ENCODE results near the gene MAP7D2. TPM values are rescaled to one million over a fixed set of nuclear protein-coding genes. Genes with fewer than 3 reads are reported as not detected.

Gene MAP7D2
- polyA plus RNA-seq, 4 donors: 2.0 to 4.2 (median 2.2) TPM

DNA sequence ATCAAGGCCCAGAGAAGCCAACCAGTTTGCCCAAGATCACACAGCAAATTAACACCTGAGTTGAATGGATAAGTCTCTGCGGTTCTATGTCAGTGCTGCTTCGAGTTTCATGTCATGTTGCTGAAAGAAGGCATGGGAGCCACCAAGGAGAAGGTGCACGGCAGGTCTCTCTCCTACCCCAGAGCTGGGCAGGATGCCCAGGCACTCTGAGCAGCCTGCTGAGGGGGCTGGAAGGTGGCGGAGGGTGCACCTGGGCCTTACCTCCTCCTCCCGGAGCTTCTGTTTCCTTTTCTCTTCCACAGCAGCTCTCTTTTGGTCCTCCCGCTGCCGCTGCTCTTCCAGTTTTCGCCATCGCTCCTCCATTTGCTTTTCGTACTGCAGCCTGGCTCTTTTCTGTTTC is 53.6 kb downstream of the MAP7D2 start:
- no peaks in the 10 kb centered on the region for H3K9me3 ChIP-seq (ENCODE audit: control insufficient read depth in 2 of 2, insufficient read depth in 1 of 2, low read depth in 1 of 2, low read length in 1 of 2)
- H3K4me1 ChIP-seq (ENCODE audit: control insufficient read depth in 3 of 3, insufficient read depth in 2 of 3, low read depth in 1 of 3, low read length in 2 of 3): no peaks in the 10 kb centered on the region
- H3K4me3 ChIP-seq (ENCODE audit: low read depth in 1 of 3, low read length in 3 of 3): no peak overlapping the region
- H3K27me3 ChIP-seq (ENCODE audit: control insufficient read depth in 3 of 3, insufficient read depth in 3 of 3, low read length in 3 of 3): no peaks in the 10 kb centered on the region
- H3K36me3 ChIP-seq (ENCODE audit: control insufficient read depth in 3 of 3, insufficient read depth in 2 of 3, low read depth in 1 of 3, low read length in 3 of 3): no peaks in the 10 kb centered on the region
- FAIRE-seq: no peak
- H3K27ac ChIP-seq (ENCODE audit: low read depth in 1 of 3, low read length in 2 of 3): no peak overlapping the region
- WGBS, 3 donors: 85 to 92% (median 90%) methylated on average over 9 to 10 of the region's 10 CpGs
- DNase-seq: no peak

DNA sequence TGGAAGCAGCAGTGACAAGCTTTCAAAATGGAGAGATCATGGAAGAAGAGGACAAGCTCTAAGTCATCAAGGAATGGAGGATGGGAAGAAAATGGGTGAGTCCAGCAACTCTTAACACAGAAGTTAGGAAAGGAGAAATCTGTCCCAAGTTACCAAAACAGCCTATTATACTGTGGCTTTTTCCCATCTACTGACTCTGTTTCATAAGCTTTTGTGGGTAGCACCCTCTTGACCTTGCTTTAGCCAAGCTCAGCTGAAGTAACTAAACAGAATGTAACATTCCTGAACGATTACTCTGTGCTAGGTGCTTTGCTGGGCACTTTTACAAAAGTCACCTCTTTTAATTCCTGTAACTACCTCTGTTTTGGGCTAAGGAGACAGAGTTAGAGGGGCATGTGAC is 54.9 kb downstream of the MAP7D2 start:
- Histone ChIP-seq H3K4me3 (ENCODE audit: low read depth in 1 of 3, low read length in 3 of 3) (no peak overlapping the region), H3K27ac (ENCODE audit: low read depth in 1 of 3, low read length in 2 of 3) (no peak overlapping the region), H3K27me3 (ENCODE audit: control insufficient read depth in 3 of 3, insufficient read depth in 3 of 3, low read length in 3 of 3) (no peaks in the 10 kb centered on the region), H3K9me3 (ENCODE audit: control insufficient read depth in 2 of 2, insufficient read depth in 1 of 2, low read depth in 1 of 2, low read length in 1 of 2) (no peaks in the 10 kb centered on the region), H3K36me3 (ENCODE audit: control insufficient read depth in 3 of 3, insufficient read depth in 2 of 3, low read depth in 1 of 3, low read length in 3 of 3) (no peaks in the 10 kb centered on the region), H3K4me1 (ENCODE audit: control insufficient read depth in 3 of 3, insufficient read depth in 2 of 3, low read depth in 1 of 3, low read length in 2 of 3) (no peaks in the 10 kb centered on the region)
- no peak for FAIRE-seq
- no peak for DNase-seq
- WGBS, 3 donors: 44 to 61% (median 58%) methylated on average over 1 of the region's 1 CpG

DNA sequence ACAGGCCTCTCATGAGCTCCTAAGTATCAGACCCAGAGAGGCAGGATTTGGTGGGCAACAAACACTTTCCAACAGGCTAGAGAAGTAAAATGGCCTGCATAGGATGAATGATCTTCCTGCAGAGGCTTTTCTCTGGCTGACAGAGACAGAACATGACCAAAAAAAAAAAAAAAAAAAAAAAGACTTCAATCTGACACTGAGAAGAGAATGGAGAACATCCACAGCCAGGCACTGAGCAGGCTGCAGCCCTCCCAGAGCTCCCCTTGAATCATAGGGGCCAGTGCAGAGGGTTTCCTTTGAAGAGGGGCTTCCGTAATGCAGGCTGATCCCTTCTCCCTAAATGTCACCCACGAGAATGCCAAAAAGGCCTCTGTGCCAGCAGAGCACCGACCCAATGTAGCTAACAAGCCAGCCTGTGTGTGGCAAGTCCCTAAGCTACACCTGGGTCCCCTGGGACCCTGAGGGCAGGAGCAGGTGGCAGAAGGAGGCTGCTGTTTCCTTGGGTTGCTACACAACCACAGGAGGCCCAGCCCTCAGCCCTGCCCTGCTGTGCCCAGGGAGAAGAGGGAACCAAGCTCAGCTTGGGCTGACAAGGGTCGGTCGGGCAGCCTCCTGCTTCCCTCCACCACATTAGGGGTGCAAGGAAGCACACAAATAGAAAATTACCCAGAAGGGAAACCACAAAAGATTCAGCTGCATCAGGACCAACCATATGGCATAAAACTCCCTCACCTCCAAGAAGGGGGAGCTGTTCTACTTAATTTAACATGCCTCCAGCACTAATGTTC is 55.6 kb downstream of the MAP7D2 start:
- Histone ChIP-seq H3K4me3 (ENCODE audit: low read depth in 1 of 3, low read length in 3 of 3) (no peak overlapping the region), H3K36me3 (ENCODE audit: control insufficient read depth in 3 of 3, insufficient read depth in 2 of 3, low read depth in 1 of 3, low read length in 3 of 3) (no peaks in the 10 kb centered on the region), H3K9me3 (ENCODE audit: control insufficient read depth in 2 of 2, insufficient read depth in 1 of 2, low read depth in 1 of 2, low read length in 1 of 2) (no peaks in the 10 kb centered on the region), H3K27ac (ENCODE audit: low read depth in 1 of 3, low read length in 2 of 3) (no peak overlapping the region), H3K27me3 (ENCODE audit: control insufficient read depth in 3 of 3, insufficient read depth in 3 of 3, low read length in 3 of 3) (no peaks in the 10 kb centered on the region), H3K4me1 (ENCODE audit: control insufficient read depth in 3 of 3, insufficient read depth in 2 of 3, low read depth in 1 of 3, low read length in 2 of 3) (no peaks in the 10 kb centered on the region)
- FAIRE-seq: no peak
- WGBS, 3 donors: 48 to 83% (median 67%) methylated on average over 5 of the region's 5 CpGs
- no peak for DNase-seq

DNA sequence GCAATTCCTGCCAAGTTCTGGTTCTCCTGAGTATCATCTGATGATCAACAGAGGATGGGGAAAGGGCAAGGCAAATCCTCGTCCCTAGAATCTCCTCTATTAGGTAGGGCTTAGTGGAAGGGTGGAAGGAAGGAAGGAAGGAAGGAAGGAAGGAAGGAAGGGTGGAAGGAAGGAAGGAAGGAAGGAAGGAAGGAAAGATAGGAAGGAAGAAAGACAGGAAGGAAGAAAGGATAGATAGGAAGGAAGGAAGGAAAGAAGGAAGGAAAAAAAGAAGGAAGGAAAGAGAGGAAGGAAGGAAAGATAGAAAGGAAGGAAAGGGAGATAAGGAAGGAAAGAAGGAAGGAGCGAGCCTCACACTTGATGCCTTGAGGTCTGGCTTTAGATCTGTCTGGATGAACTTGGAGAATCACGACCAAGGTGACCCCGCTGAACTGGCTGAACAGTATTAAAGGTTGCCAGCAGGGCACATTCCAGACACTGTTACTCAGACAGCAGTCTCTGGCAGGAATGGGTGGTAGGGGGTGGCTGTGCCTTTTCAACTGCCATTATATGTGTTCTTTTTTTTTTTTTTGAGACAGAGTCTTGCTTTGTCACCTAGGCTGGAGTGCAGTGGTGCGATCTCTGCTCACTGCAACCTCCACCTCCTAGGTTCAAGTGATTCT is 57.1 kb downstream of the MAP7D2 start:
- H3K27ac ChIP-seq (ENCODE audit: low read depth in 1 of 3, low read length in 2 of 3): no peak overlapping the region
- H3K9me3 ChIP-seq (ENCODE audit: control insufficient read depth in 2 of 2, insufficient read depth in 1 of 2, low read depth in 1 of 2, low read length in 1 of 2): no peaks in the 10 kb centered on the region
- H3K4me1 ChIP-seq (ENCODE audit: control insufficient read depth in 3 of 3, insufficient read depth in 2 of 3, low read depth in 1 of 3, low read length in 2 of 3): no peaks in the 10 kb centered on the region
- FAIRE-seq (no peak), DNase-seq (no peak)
- H3K36me3 ChIP-seq (ENCODE audit: control insufficient read depth in 3 of 3, insufficient read depth in 2 of 3, low read depth in 1 of 3, low read length in 3 of 3): no peaks in the 10 kb centered on the region
- H3K4me3 ChIP-seq (ENCODE audit: low read depth in 1 of 3, low read length in 3 of 3): no peak overlapping the region
- H3K27me3 ChIP-seq (ENCODE audit: control insufficient read depth in 3 of 3, insufficient read depth in 3 of 3, low read length in 3 of 3): no peaks in the 10 kb centered on the region
- WGBS, 3 donors: 71 to 92% (median 80%) methylated on average over 4 to 5 of the region's 5 CpGs

DNA sequence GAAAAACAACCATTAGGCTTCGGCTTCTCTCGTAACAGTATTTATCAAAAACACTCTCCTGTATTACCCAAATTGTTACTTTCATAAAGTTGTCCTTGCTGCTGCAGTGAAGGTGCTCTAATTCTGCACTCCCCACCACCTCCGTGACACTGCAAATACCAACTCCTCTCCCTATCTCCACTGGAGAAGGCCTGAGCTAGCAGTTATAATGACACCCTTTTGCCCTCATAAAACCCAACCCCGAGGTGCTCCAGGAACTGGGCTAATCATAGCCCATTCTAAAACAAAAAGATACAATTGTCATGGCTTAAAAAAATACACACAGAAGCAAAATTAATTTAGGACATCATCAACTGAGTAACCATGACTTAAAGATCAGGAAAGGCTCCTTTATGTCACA is 59.2 kb downstream of the MAP7D2 start:
- Histone ChIP-seq H3K4me1 (ENCODE audit: control insufficient read depth in 3 of 3, insufficient read depth in 2 of 3, low read depth in 1 of 3, low read length in 2 of 3) (no peaks in the 10 kb centered on the region), H3K27ac (ENCODE audit: low read depth in 1 of 3, low read length in 2 of 3) (no peak overlapping the region), H3K27me3 (ENCODE audit: control insufficient read depth in 3 of 3, insufficient read depth in 3 of 3, low read length in 3 of 3) (no peaks in the 10 kb centered on the region), H3K9me3 (ENCODE audit: control insufficient read depth in 2 of 2, insufficient read depth in 1 of 2, low read depth in 1 of 2, low read length in 1 of 2) (no peaks in the 10 kb centered on the region), H3K4me3 (ENCODE audit: low read depth in 1 of 3, low read length in 3 of 3) (no peak overlapping the region), H3K36me3 (ENCODE audit: control insufficient read depth in 3 of 3, insufficient read depth in 2 of 3, low read depth in 1 of 3, low read length in 3 of 3) (no peaks in the 10 kb centered on the region)
- DNase-seq (peak in 1 of 2 donors; percentile 6), FAIRE-seq (no peak)
- WGBS, 3 donors: 58 to 72% (median 69%) methylated on average over 4 of the region's 4 CpGs

DNA sequence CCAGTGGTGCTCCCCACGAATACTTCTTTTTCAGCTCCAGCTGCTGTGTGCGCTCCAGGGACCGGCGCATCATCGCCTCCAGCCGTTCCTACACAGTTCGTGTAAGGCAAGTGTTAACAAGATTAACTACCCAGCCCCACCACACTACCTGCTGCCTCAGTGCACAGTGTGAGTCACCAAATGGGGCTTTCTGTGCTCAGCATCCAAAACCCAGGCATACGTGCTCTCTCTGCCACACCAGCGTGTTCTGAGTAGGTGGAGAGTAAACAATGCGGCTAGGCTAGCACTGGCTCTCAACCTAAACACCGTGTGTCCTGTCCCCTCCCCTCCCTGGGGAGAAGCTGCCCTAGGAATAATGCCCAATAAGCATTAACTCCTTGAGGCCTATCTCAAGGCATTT is 60.0 kb downstream of the MAP7D2 start:
- H3K27ac ChIP-seq (ENCODE audit: low read depth in 1 of 3, low read length in 2 of 3): no peak overlapping the region
- H3K4me3 ChIP-seq (ENCODE audit: low read depth in 1 of 3, low read length in 3 of 3): no peak overlapping the region
- WGBS, 3 donors: 68 to 85% (median 73%) methylated on average over 11 of the region's 11 CpGs
- H3K27me3 ChIP-seq (ENCODE audit: control insufficient read depth in 3 of 3, insufficient read depth in 3 of 3, low read length in 3 of 3): no peaks in the 10 kb centered on the region
- no peak for DNase-seq
- H3K9me3 ChIP-seq (ENCODE audit: control insufficient read depth in 2 of 2, insufficient read depth in 1 of 2, low read depth in 1 of 2, low read length in 1 of 2): no peaks in the 10 kb centered on the region
- H3K36me3 ChIP-seq (ENCODE audit: control insufficient read depth in 3 of 3, insufficient read depth in 2 of 3, low read depth in 1 of 3, low read length in 3 of 3): no peaks in the 10 kb centered on the region
- FAIRE-seq: no peak
- H3K4me1 ChIP-seq (ENCODE audit: control insufficient read depth in 3 of 3, insufficient read depth in 2 of 3, low read depth in 1 of 3, low read length in 2 of 3): no peaks in the 10 kb centered on the region

DNA sequence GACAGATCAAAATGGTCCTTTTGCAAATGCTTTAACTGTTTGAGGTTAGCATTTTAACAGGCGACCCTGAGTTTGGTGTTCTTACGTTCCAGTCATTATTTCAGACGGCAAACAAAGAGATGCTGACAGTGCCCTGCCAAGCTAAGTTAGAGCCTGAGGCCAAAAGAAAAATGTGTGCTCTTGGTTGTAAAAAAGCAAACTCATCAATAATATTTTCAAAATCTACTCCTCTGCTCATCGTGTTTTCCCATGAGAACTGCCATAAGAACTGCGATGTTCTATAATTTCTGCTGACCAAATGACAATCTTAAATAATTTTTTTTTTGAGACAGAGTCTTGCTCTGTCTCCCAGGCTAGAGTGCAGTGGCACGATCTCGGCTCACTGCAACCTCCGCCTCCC is 63.2 kb downstream of the MAP7D2 start:
- no peak overlapping the region for H3K4me3 ChIP-seq (ENCODE audit: low read depth in 1 of 3, low read length in 3 of 3)
- H3K27me3 ChIP-seq (ENCODE audit: control insufficient read depth in 3 of 3, insufficient read depth in 3 of 3, low read length in 3 of 3): no peaks in the 10 kb centered on the region
- 89 to 96% (median 91%) methylated on average over 7 to 8 of the region's 8 CpGs for WGBS, 3 donors
- H3K9me3 ChIP-seq (ENCODE audit: control insufficient read depth in 2 of 2, insufficient read depth in 1 of 2, low read depth in 1 of 2, low read length in 1 of 2): no peaks in the 10 kb centered on the region
- H3K27ac ChIP-seq (ENCODE audit: low read depth in 1 of 3, low read length in 2 of 3): no peak overlapping the region
- no peaks in the 10 kb centered on the region for H3K4me1 ChIP-seq (ENCODE audit: control insufficient read depth in 3 of 3, insufficient read depth in 2 of 3, low read depth in 1 of 3, low read length in 2 of 3)
- no peak for FAIRE-seq
- no peaks in the 10 kb centered on the region for H3K36me3 ChIP-seq (ENCODE audit: control insufficient read depth in 3 of 3, insufficient read depth in 2 of 3, low read depth in 1 of 3, low read length in 3 of 3)
- DNase-seq: no peak

DNA sequence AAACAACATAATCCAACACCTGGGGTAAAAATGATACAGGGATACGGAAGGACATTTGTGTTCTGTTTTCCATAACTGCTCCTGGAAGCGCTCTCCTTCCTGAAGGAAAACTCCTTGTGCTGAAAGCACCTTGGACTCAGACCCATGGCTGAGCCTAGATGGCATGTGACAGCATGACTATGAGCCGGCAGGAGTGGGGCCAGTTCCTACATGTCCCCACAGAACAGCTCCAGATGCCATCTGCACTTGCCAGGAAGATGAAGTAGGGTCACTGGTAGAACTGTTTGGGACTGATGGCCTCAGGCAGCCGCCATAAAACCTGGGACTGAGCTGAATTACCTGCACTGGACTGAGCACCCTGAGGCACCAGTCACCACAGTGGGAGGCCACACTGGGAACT is 69.8 kb downstream of the MAP7D2 start:
- FAIRE-seq (no peak), DNase-seq (peak in 1 of 2 donors; percentile 11)
- no peak overlapping the region for H3K27ac ChIP-seq (ENCODE audit: low read depth in 1 of 3, low read length in 2 of 3)
- no peaks in the 10 kb centered on the region for H3K27me3 ChIP-seq (ENCODE audit: control insufficient read depth in 3 of 3, insufficient read depth in 3 of 3, low read length in 3 of 3)
- H3K4me1 ChIP-seq (ENCODE audit: control insufficient read depth in 3 of 3, insufficient read depth in 2 of 3, low read depth in 1 of 3, low read length in 2 of 3): no peaks in the 10 kb centered on the region
- no peaks in the 10 kb centered on the region for H3K9me3 ChIP-seq (ENCODE audit: control insufficient read depth in 2 of 2, insufficient read depth in 1 of 2, low read depth in 1 of 2, low read length in 1 of 2)
- H3K4me3 ChIP-seq (ENCODE audit: low read depth in 1 of 3, low read length in 3 of 3): no peak overlapping the region
- WGBS, 3 donors: 81 to 95% (median 86%) methylated on average over 4 of the region's 4 CpGs
- no peaks in the 10 kb centered on the region for H3K36me3 ChIP-seq (ENCODE audit: control insufficient read depth in 3 of 3, insufficient read depth in 2 of 3, low read depth in 1 of 3, low read length in 3 of 3)
